T-helper 2 cell (primary cell): ENCODE data around the gene MEMO1.
"Not testable (repeated sequence)": the region's sequence is repeated elsewhere in the genome, so short reads cannot be mapped to it uniquely, and the experiment has no call there.

Source experiments
- DNase-seq, 5 experiments: peaks; one replicate each; pipeline versions ENCODE4 v3.0.0 to v3.0.0-alpha.2; 2012 to 2022

MEMO1 gene

DNA sequence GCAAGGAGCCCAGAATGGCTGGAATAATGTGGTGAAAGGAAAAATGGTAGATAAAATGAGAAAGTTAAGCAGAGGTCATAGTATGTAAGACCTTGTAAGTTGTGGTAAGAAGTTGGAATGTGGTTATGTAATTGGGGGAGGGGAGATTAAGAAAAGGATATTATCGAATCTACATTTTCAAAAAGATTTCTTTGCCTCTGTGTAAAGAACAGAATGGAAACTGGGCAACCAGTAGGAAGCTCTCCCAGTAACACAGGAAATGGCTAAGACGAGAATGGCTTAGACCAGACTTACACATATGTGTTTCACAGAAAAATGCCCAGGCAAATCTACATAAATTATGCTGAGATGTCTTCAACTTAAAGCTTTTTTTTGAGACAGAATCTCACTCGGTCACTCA is 13.2 kb downstream of the MEMO1 start:
- peak in 1 of 5 experiments; percentile 20 for DNase-seq

- DNase-seq, result no peak
Measured at GRCh38 chr2:31996571-31997150, 14.1 kb downstream of the MEMO1 start.

DNA sequence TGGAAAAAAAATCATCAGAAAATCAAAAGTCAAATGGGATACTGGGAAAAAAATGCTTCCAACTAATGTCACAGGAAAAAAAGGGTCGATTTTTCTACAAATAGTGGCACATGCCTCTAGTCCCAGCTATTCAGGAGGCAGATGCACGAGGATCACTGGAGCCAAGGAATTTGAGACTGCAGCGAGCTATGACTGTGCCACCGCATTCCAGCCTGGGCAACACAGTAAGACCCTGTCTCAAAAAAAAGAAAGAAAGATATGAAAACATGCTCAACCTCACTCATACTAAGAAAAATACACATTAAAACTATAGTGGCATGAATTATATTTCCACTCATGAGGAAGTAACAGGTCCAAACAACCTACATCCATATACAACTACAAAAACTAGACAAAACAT is 17.9 kb downstream of the MEMO1 start:
- DNase-seq, result no peak

GRCh38 chr2:31992025-31992579 is 18.7 kb downstream of the MEMO1 start:
- peak in 1 of 5 experiments; percentile 41 for DNase-seq

DNA sequence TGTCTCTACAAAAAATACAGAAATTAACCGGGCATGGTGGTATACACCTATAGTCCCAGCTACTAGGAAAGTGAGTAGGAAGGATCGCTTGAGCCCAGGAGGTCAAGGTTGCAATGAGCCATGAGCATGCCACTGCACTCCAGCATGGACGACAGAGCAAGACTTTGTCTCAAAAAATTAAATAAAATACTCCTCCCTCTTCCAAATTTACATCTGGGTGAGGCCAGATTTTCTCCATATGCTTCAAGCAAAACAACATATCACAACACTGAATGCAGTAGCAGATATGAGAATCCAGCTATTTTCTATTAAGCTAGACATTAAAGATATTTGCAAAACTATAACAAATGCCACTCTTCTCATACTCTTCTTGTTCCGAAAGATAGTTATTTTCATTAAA is 20.9 kb downstream of the MEMO1 start:
- no peak for DNase-seq

DNA sequence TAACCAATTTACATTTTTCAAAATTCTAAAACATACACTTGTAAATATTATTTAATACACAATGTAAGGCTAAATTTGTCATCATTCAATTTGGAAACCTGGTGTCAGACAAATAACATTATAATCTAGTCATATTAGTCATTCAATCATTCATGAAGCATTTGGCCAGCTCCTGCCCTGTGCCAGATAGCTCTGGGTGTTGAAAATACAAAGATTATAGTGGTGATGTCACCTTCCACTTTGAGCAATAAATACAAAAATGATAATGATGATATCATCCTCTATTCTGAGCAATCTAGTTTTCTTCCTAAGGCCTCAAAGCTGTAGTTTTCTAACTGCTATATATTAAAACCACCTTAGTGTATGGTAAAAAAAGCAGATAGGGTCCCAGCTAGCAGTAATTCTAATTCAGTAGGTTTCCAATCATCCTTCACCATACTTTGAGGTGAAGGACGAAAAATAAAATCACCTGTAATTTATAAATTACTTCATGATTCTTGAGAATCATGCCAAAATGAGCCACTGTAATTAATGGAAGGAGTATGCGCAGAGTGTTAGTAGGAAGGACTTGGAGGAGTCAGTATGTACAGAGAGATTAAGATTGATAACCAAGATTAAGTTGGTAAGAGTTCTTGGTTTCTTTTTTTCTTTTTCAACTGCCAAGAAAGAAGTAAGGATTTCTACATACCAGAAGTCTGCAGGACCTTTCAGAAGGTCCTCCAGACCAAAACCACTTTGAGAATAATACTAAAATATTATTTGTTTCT is 23.2 kb downstream of the MEMO1 start:
- DNase-seq, result no peak

GRCh38 chr2:31986906-31987305 is 23.9 kb downstream of the MEMO1 start:
- DNase-seq, result no peak

GRCh38 chr2:31983762-31984467 is 26.9 kb downstream of the MEMO1 start:
- DNase-seq, result no peak

GRCh38 chr2:31980674-31981356 is 30.0 kb downstream of the MEMO1 start:
- peak in 1 of 5 experiments; percentile 62 for DNase-seq

- no peak for DNase-seq
Measured at GRCh38 chr2:31979956-31980355, 30.9 kb downstream of the MEMO1 start.

DNA sequence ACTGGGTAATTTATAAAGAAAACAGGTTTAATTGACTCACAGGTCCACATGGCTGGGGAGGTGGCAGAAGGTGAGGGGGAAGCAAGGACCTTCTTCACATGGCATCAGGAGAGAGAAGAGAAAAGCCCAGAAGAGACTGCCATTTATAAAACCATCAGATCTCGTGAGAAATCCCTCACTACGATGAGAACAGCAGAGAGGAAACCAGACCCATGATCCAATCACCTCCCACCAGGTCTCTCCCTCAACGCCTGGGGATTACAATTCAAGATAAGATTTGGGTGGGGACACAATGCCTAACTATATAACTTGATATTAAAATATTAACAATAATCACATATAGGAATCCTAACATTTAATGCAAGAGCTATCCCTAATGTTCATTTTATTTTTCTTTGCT is 31.8 kb downstream of the MEMO1 start:
- DNase-seq, result no peak

DNA sequence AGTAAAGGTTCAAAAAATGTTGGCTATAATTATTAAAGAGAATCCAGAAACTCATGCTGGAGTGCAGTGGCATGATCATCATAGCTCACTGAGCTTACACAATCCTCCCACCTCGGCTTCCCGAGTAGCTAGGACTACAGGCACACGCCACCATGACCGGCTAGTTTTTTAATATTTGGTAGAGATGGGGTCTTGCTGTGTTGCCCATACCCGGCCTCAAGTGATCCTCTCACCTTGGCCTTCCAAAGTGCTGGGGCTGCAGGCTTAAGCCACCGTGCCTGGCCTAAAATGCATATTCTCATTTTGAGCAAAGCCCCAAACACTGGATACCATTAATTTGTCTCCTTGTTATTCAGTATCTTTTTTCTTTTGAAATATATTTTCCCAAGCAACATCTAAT is 32.4 kb downstream of the MEMO1 start:
- no peak for DNase-seq

DNA sequence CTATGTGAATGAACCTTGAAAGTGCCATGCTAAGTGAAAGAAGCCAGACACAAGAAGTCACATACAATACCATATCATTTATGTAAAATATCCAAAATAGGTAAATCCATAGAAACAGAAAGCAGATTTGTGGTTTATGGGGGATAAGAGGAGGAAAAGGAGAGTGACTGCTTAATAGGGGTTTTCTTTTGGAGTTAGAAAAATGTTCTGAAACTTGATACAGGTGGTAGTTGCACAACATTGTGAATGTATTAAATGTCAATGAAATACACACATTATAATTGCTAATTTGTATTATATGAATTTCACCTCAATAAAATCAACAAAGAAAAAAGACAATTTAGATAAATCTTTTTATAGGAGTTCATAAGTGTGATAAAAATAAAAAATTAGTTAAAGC is 37.1 kb downstream of the MEMO1 start:
- DNase-seq, result no peak

DNA sequence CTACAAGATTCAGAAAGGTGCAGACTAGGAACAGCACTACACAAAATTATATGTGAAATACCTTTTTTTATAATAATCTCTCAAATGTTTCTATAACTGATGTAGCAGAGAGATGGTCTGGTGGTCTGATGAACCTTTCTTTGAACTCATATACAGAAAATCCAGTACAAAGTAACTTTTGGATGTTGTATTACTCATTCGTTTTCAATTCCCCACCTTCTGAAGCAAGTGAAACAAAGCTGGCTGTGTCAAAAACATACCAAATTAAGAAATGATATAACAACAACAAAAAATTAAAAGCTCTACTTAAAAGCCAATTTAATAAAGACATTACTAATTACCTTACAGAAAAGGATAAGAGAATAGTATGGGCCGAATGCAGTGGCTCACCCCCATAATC is 38.7 kb downstream of the MEMO1 start:
- no peak for DNase-seq

- DNase-seq, result no peak
Measured at GRCh38 chr2:31969178-31969577, 41.6 kb downstream of the MEMO1 start.

DNA sequence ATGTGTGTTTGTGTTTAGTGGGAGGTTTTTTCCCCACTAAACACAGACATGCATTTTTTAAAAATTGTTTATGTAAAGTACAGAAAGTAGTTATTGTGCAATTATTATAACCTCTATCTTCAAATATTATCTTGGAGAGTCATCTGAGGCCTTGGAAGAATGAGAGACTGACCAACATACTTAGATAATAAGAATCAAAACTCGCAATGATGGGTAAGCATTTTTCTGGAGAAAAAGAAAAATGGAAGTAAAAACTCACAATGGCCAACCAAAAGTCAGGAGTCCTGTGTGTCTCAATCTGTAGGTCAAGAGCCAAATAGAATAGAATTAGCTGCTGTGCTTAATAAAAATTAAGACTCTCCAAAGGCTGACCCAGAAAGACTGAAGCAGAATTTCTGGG is 43.0 kb downstream of the MEMO1 start:
- no peak for DNase-seq

GRCh38 chr2:31966402-31966801 is 44.4 kb downstream of the MEMO1 start:
- DNase-seq, result not testable (repeated sequence)

DNA sequence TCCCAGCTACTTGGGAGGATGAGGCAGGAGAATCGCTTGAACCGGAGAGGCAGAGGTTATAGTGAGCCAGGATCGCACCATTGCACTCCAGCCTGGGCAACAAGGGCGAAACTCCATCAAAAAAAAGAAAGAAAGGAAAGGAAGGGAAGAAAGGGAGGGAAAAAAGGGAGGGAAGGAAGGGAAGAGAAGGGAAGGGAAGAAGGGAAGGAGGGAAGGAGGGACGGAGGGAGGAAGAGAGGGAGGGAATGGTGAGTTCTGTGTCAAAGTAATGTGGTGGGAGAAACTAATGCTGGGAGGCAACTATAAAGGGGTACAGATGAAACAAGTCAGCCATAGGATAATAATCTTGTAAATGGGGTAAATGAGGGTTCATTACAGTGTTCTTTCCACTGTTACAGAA is 45.7 kb downstream of the MEMO1 start:
- no peak for DNase-seq

GRCh38 chr2:31962757-31963361 is 47.9 kb downstream of the MEMO1 start:
- peak in 1 of 5 experiments; percentile 90 for DNase-seq

DNA sequence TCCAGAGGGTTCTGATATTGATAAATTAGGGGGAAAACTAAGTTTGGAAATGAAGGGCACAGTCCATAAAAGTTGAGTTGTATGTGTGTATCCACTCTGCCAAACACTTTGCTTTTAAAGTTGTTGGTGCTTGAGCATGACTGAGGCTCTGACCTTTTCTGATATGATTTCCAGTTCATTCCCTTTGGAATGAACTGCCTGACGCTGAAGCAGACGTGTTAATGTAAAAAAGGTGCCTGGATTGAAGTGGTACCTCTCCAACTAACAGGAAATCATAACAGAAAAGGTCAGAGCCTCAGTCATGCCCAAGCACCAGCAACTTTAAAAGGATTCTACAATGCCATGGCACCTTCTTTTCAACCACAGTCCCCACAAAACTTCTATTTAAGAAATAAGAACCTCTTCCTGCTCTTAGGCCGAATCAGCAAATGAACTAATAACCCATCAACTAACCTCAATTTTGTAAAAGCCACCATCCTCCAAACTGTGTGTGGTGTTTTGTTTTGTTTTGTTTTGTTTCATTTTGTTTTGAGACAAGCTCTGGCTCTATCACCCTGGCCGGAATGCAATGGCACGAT is 52.6 kb downstream of the MEMO1 start:
- DNase-seq, result peak in 1 of 5 experiments; percentile 67

DNA sequence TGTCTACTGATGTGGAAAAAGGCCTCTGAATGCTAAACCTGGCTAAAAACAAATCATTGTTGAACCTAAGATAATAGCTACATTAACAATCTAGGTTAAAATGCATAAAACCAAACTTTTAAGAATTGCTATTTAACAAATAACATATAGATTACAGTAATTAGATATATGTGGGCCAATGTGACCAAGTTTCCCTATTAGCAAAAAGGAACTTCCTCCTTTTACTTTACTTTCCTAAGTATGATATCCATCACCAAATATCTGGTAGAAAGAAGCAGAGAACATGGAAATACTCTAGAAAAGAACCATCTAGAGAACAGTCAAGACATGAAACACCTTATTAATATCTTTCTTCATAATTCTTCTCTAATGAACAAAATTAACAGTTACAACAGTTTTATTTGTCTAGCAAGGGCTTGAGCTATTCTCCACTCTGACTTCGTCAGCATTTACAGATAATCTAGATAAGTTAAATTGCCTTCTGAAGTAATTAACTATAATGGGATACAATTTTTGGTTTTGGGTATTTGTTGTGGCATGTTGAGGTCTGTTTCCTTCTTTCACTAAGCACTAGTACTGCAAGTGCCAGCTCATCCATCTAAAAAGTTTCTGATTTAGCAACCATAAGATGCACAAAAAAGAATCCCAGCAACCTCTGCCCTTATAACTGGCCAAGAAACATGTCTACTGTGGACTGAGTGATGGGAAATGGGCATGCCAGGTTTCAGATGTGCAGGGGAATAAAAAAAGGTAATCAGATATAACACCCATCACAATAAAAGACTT is 53.3 kb downstream of the MEMO1 start:
- DNase-seq, result peak in 1 of 5 experiments; percentile 34
